Lung (tissue), 16 donors: ENCODE measurements around the gene ZKSCAN5. TPM values are rescaled to one million over a fixed set of nuclear protein-coding genes. Genes with fewer than 3 reads are reported as not detected.

Experiments used
- ATAC-seq: fragments of 200-7000 bp; cut with Tn5 transposase; one replicate; pipeline ENCODE4 v1.9.1; 2020; ENCODE audit warnings: moderate number of reproducible peaks; ENCODE audit not compliant: insufficient read depth, low FRiP score
- DNase-seq, 3 donors: peaks; one replicate each; pipeline ENCODE4 v3.0.0-alpha.2; 2013 to 2017
- H3K27ac ChIP-seq, 2 donors: one replicate each; pipeline ENCODE4 v1.5.1; 2013; ENCODE audit warnings: mild to moderate bottlenecking in 2 of 2, moderate library complexity in 2 of 2, control low read depth in 1 of 2, inconsistent platforms in 1 of 2, low read depth in 1 of 2, low read length in 1 of 2
- H3K27me3 ChIP-seq, 3 donors: one replicate each; pipeline ENCODE4 v1.5.1; 2013; ENCODE audit warnings: low read length in 2 of 3; ENCODE audit not compliant: control insufficient read depth in 3 of 3, insufficient read depth in 3 of 3
- H3K36me3 ChIP-seq, 4 donors: one replicate each; pipeline ENCODE4 v1.5.1; 2013; ENCODE audit warnings: low read length in 4 of 4, mild to moderate bottlenecking in 1 of 4, moderate library complexity in 1 of 4; ENCODE audit not compliant: control insufficient read depth in 4 of 4, insufficient read depth in 4 of 4
- H3K4me1 ChIP-seq, 5 donors: one replicate each; pipeline ENCODE4 v1.5.1; 2013; ENCODE audit warnings: low read length in 5 of 5, mild to moderate bottlenecking in 2 of 5, moderate library complexity in 1 of 5; ENCODE audit not compliant: control insufficient read depth in 5 of 5, insufficient read depth in 5 of 5
- H3K4me3 ChIP-seq: one replicate; pipeline ENCODE4 v1.5.1; 2013; ENCODE audit warnings: mild to moderate bottlenecking, control low read depth, moderate library complexity
- H3K9ac ChIP-seq, 2 donors: one replicate each; pipeline ENCODE4 v1.5.1; 2013; ENCODE audit warnings: low read length in 2 of 2, control low read depth in 1 of 2; ENCODE audit not compliant: insufficient read depth in 1 of 2
- H3K9me3 ChIP-seq, 4 donors: one replicate each; pipeline ENCODE4 v1.5.1; 2013; ENCODE audit warnings: low read length in 3 of 4, mild to moderate bottlenecking in 1 of 4, moderate library complexity in 1 of 4; ENCODE audit not compliant: control insufficient read depth in 4 of 4, insufficient read depth in 3 of 4
- WGBS, 2 donors: extraction: QIAGEN DNeasy Blood & Tissue Kit; methylation state at CpG; one replicate each; pipeline ENCODE4 v1.1.7; 2013; 5-methylcytosine and 5-hydroxymethylcytosine counted together
- long read RNA-seq, 5 donors: transcript quantifications; one replicate each; lab custom pipeline, GENCODE V29; 2026
- polyA plus RNA-seq, 2 donors: library from polyadenylated mRNA; stranded (reverse); fragments of 200-250 nt; gene quantifications; one replicate each; pipeline ENCODE4 v1.2.1, GENCODE V29; 2013
- total RNA-seq, 2 donors: library from RNA; depleted of rRNA in 1 of 2; stranded (reverse); fragments of >200 nt in 1 of 2; gene quantifications; one replicate each; pipeline ENCODE4 v1.2.1, GENCODE V29; 2014 to 2021
- TF ChIP-seq, protein P1 (sequence below): IDR thresholded peaks from 2 replicates; pipeline ENCODE4 v1.5.1; 2012; ENCODE audit warnings: mild to moderate bottlenecking; ENCODE audit errors: control extremely low read depth, extremely low read depth
- donor health status: control.
- donor health status: control.
- donor health status: Bipolar disorder and iron deficiency.
- donor health status: healthy.
- donor health status: DM: yes; HTN: yes; CAD: no.

Gene ZKSCAN5
- total RNA-seq: 1 to 10 TPM; 8.4 to 9.7 TPM
- polyA plus RNA-seq: 1 to 10 TPM; 3.1 to 4.0 TPM
- long read RNA-seq, donor 1, full-length matches to known transcripts: 1 of 16 reads
- long read RNA-seq, donor 1, partial matches to known transcripts: 15 of 16 reads
- long read RNA-seq, donor 1, other reads (novel, unspliced or antisense): 0 of 16 reads
- long read RNA-seq, donor 2: 0 reads
- long read RNA-seq, donor 3: 0 reads
- long read RNA-seq, donor 4: 0 reads
- long read RNA-seq, donor 5, partial matches to known transcripts: 19 of 19 reads
- long read RNA-seq, donor 5, other reads (novel, unspliced or antisense): 0 of 19 reads

DNA sequence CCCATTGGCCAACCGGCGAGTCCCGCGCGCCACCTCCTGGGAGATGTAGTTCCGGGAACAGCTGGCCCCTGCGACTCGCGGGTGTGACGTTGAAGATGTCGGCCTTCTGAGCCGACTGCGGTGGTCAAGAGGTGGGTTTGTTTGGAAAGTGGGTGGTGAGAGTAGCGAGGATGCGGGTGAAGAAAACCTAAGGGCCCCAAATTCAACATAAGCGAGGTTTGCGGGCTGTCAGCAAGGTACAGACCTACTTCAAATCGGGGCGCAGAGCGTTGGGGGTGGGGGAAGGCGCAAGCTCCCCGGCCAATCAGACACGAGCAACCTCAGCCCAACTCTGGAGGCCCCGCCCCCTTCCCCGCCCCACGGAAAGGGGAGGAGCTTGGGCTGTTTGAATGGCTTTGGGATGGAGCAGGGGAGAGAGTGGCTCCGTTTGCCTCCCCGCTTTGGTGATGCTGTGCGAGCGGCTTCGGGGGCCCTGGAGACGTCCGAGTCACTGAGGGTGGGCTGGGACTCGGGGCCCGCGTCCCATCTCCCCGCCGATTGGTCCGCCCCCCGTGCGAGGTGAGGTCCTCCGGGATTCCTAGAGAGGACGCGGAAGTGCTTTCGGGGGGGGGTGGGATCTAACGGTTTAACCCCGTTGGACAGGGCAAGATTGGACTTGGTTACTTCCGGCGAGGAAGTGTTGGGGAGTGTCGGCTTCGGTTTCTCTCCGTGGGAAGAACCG, at the start of gene ZKSCAN5:
TSS of gene ZKSCAN5 (plus strand) at position 60 of the 721 bp plus-strand sequence. CDS start 1,383 bp downstream, outside the sequence.
- ATAC-seq: peak; percentile 95
- Histone ChIP-seq H3K4me3 (peak within 1 kb of the TSS; percentile 62), H3K27me3 (no peaks in the 10 kb centered on the region), H3K9me3 (no peaks in the 10 kb centered on the region), H3K27ac (peak within 1 kb of the TSS; percentile 85 to 93), H3K4me1 (peaks cover 9 to 21% (median 13%) of the 10 kb centered on the region in 5 donors), H3K9ac (peak within 1 kb of the TSS in 1 of 2 donors; percentile 91), H3K36me3 (no peaks in the 10 kb centered on the region)
- WGBS, 2 donors: 0% methylated on average over 52 to 53 of the region's 53 CpGs
- peak; percentile 97 to 99 (median 98) for DNase-seq
- TF ChIP-seq, protein P1, sequence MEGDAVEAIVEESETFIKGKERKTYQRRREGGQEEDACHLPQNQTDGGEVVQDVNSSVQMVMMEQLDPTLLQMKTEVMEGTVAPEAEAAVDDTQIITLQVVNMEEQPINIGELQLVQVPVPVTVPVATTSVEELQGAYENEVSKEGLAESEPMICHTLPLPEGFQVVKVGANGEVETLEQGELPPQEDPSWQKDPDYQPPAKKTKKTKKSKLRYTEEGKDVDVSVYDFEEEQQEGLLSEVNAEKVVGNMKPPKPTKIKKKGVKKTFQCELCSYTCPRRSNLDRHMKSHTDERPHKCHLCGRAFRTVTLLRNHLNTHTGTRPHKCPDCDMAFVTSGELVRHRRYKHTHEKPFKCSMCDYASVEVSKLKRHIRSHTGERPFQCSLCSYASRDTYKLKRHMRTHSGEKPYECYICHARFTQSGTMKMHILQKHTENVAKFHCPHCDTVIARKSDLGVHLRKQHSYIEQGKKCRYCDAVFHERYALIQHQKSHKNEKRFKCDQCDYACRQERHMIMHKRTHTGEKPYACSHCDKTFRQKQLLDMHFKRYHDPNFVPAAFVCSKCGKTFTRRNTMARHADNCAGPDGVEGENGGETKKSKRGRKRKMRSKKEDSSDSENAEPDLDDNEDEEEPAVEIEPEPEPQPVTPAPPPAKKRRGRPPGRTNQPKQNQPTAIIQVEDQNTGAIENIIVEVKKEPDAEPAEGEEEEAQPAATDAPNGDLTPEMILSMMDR: no peak

DNA sequence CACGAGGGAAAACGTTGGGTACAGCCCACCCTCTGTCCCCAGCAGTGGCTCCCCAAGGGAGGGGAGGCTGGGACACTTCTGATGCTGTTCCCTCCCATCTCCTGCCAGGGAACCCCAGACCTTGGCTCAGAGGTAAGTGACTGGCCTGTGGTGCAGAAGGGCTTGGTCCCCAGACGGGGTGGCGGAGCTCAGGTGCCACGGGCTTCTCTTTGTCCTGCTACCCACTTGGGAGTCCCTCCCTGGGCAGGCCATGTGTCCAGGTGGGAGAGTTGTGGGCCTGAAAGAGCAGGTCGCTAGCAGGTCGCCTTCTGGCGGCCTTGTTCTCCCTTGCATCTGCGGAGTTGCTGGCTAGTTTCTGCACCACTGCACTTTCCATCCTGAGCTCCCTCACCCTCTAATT, 48.6 kb upstream of the ZKSCAN5 start:
- Histone ChIP-seq H3K9ac (no peak overlapping the region), H3K27ac (no peak overlapping the region), H3K27me3 (no peaks in the 10 kb centered on the region), H3K9me3 (no peaks in the 10 kb centered on the region), H3K4me1 (peaks cover 0 to 1% (median 0%) of the 10 kb centered on the region in 5 donors), H3K36me3 (peaks cover 3 to 74% (median 45%) of the 10 kb centered on the region in 4 donors), H3K4me3 (no peak overlapping the region)
- DNase-seq: no peak
- WGBS, 2 donors: 81 to 89% methylated on average over 9 of the region's 9 CpGs
- no peak for ATAC-seq
- TF ChIP-seq, protein P1: no peak

DNA sequence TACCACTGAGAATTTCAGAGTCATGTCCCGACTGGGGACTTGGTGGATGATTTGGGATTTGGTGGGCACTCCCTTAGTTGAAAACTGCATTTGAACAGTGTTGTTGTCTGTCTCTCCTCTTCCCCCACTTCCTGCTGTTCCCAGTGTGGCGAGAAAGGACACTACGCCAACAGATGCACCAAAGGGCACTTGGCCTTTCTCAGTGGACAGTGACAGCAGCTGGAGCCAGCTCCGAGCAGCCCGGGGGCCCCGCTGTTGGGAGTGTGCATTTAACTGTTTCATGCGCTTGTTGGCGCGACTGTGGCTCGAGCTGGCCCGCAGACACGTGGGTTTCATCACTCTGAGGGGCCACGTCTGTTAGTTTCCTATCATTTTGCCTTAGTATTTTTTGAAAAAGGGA, 48.2 kb upstream of the ZKSCAN5 start:
- Histone ChIP-seq H3K27me3 (no peaks in the 10 kb centered on the region), H3K27ac (no peak overlapping the region), H3K9ac (no peak overlapping the region), H3K36me3 (peaks cover 3 to 72% (median 44%) of the 10 kb centered on the region in 4 donors), H3K9me3 (no peaks in the 10 kb centered on the region), H3K4me3 (no peak overlapping the region), H3K4me1 (peaks cover 0 to 2% (median 0%) of the 10 kb centered on the region in 5 donors)
- TF ChIP-seq, protein P1: no peak
- no peak for DNase-seq
- WGBS, 2 donors: 78 to 79% methylated on average over 13 of the region's 13 CpGs
- no peak for ATAC-seq
